Astrocyte (in vitro differentiated cells and primary cell): ENCODE results near the gene PTPN13. TPM values are rescaled to one million over a fixed set of nuclear protein-coding genes. Genes with fewer than 3 reads are reported as not detected.

ENCODE experiments used
- DNase-seq: peaks from one replicate; pipeline ENCODE4 v3.0.0-alpha.2; 2010; ENCODE audit warnings: low read depth
- FAIRE-seq: peaks from 2 replicates; lab custom pipeline; 2011; peaks lifted over from hg19 to GRCh38; lab: Jason Lieb, UNC
- H2AFZ ChIP-seq: 2 replicates; pipeline ENCODE4 v1.6.0; 2012; ENCODE audit warnings: low read depth, low read length, inconsistent platforms
- H3K27ac ChIP-seq: 2 replicates; pipeline ENCODE4 v1.5.1; 2011; ENCODE audit warnings: low read depth, low read length, inconsistent platforms
- H3K27me3 ChIP-seq: 2 replicates; pipeline ENCODE4 v1.6.0; 2011; ENCODE audit warnings: low read length, inconsistent platforms; ENCODE audit not compliant: insufficient read depth
- H3K36me3 ChIP-seq: 2 replicates; pipeline ENCODE4 v1.5.1; 2011; ENCODE audit warnings: low read length, inconsistent platforms; ENCODE audit not compliant: insufficient read depth
- H3K4me1 ChIP-seq: 2 replicates; pipeline ENCODE4 v1.5.1; 2011; ENCODE audit warnings: low read length, inconsistent platforms; ENCODE audit not compliant: insufficient read depth
- H3K4me2 ChIP-seq: 2 replicates; pipeline ENCODE4 v1.6.0; 2012; ENCODE audit warnings: low read length, inconsistent platforms
- H3K4me3 ChIP-seq: 2 replicates; pipeline ENCODE4 v1.5.1; 2011; ENCODE audit warnings: low read depth, mild to moderate bottlenecking, low read length, inconsistent platforms; ENCODE audit not compliant: insufficient read depth
- H3K79me2 ChIP-seq: 2 replicates; pipeline ENCODE4 v1.6.0; 2012; ENCODE audit warnings: mild to moderate bottlenecking, low read length, inconsistent platforms; ENCODE audit not compliant: insufficient read depth
- H3K9ac ChIP-seq: 2 replicates; pipeline ENCODE4 v1.6.0; 2012; ENCODE audit warnings: mild to moderate bottlenecking, low read length, inconsistent platforms
- H3K9me3 ChIP-seq: 2 replicates; pipeline ENCODE4 v1.5.1; 2012; ENCODE audit warnings: low read depth, mild to moderate bottlenecking, low read length, inconsistent platforms; ENCODE audit not compliant: insufficient read depth
- H4K20me1 ChIP-seq: 2 replicates; pipeline ENCODE4 v1.6.0; 2012; ENCODE audit warnings: low read length, inconsistent platforms; ENCODE audit not compliant: insufficient read depth
- H3K27ac Mint-ChIP-seq: one replicate; pipeline ENCODE4 v1.8.0; 2021; ENCODE audit warnings: mild to moderate bottlenecking, mixed read lengths; ENCODE audit not compliant: unreplicated experiment
- H3K27me3 Mint-ChIP-seq: one replicate; pipeline ENCODE4 v1.8.0; 2021; ENCODE audit warnings: low read depth, mixed read lengths; ENCODE audit not compliant: unreplicated experiment
- H3K36me3 Mint-ChIP-seq: one replicate; pipeline ENCODE4 v1.8.0; 2021; ENCODE audit warnings: low read depth, mixed read lengths; ENCODE audit not compliant: unreplicated experiment
- H3K4me1 Mint-ChIP-seq: one replicate; pipeline ENCODE4 v1.8.0; 2021; ENCODE audit warnings: low read depth, mixed read lengths; ENCODE audit not compliant: unreplicated experiment
- H3K4me3 Mint-ChIP-seq: one replicate; pipeline ENCODE4 v1.8.0; 2021; ENCODE audit warnings: mild to moderate bottlenecking, moderate library complexity, mixed read lengths; ENCODE audit not compliant: unreplicated experiment
- H3K9me3 Mint-ChIP-seq: one replicate; pipeline ENCODE4 v1.8.0; 2021; ENCODE audit warnings: mild to moderate bottlenecking, mixed read lengths; ENCODE audit not compliant: unreplicated experiment
- EZH2 ChIP-seq: IDR thresholded peaks from 2 replicates; pipeline ENCODE4 v1.6.1; 2012; ENCODE audit warnings: mild to moderate bottlenecking, low read length, inconsistent platforms; ENCODE audit not compliant: insufficient read depth
- total RNA-seq: library from RNA; stranded (reverse); gene quantifications from 2 replicates; pipeline ENCODE4 v1.2.1, GENCODE V29; 2021
- TF ChIP-seq, protein P1 (sequence below): IDR thresholded peaks from 2 replicates; pipeline ENCODE4 v1.5.1; 2011; ENCODE audit warnings: low read depth, mild to moderate bottlenecking, inconsistent platforms, low read length, moderate library complexity; ENCODE audit not compliant: insufficient read depth

Gene PTPN13
- total RNA-seq, 1 donor from 2014 or later, result 46.2 TPM

GRCh38 chr4:86621435-86621834 lies 27.3 kb downstream of the PTPN13 start:
- Histone ChIP-seq H3K9ac (no peak overlapping the region), H3K4me2 (no peak overlapping the region), H3K36me3 (no peaks in the 10 kb centered on the region), H3K4me1 (no peaks in the 10 kb centered on the region), H3K27ac (no peak overlapping the region), H3K4me3 (no peak overlapping the region), H3K27me3 (no peaks in the 10 kb centered on the region), H3K9me3 (no peaks in the 10 kb centered on the region), H3K79me2 (peaks cover 6% of the 10 kb centered on the region), H2AFZ (no peak overlapping the region), H4K20me1 (peaks cover 12% of the 10 kb centered on the region)
- TF ChIP-seq, protein P1, sequence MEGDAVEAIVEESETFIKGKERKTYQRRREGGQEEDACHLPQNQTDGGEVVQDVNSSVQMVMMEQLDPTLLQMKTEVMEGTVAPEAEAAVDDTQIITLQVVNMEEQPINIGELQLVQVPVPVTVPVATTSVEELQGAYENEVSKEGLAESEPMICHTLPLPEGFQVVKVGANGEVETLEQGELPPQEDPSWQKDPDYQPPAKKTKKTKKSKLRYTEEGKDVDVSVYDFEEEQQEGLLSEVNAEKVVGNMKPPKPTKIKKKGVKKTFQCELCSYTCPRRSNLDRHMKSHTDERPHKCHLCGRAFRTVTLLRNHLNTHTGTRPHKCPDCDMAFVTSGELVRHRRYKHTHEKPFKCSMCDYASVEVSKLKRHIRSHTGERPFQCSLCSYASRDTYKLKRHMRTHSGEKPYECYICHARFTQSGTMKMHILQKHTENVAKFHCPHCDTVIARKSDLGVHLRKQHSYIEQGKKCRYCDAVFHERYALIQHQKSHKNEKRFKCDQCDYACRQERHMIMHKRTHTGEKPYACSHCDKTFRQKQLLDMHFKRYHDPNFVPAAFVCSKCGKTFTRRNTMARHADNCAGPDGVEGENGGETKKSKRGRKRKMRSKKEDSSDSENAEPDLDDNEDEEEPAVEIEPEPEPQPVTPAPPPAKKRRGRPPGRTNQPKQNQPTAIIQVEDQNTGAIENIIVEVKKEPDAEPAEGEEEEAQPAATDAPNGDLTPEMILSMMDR, result no peak
- no peak for TF ChIP-seq EZH2
- Mint-ChIP-seq H3K27ac (no peak overlapping the region), H3K4me3 (no peak overlapping the region), H3K36me3 (peaks cover 8% of the 10 kb centered on the region), H3K9me3 (no peaks in the 10 kb centered on the region), H3K4me1 (peaks cover 2% of the 10 kb centered on the region), H3K27me3 (no peaks in the 10 kb centered on the region)
- FAIRE-seq (no peak), DNase-seq (no peak)

- H3K27ac Mint-ChIP-seq, result no peak overlapping the region
- TF ChIP-seq, protein P1, result no peak
- no peak for TF ChIP-seq EZH2
- H3K4me1 ChIP-seq, result no peaks in the 10 kb centered on the region
Observed at GRCh38 chr4:86626066-86626465, 32.0 kb downstream of the PTPN13 start.

GRCh38 chr4:86627462-86628135 lies 33.5 kb downstream of the PTPN13 start:
- no peak overlapping the region for H3K27ac ChIP-seq
- no peaks in the 10 kb centered on the region for H3K79me2 ChIP-seq
- no peak for FAIRE-seq
- no peak overlapping the region for H2AFZ ChIP-seq
- no peaks in the 10 kb centered on the region for H3K4me1 ChIP-seq
- H3K36me3 Mint-ChIP-seq, result peaks cover 2% of the 10 kb centered on the region
- H3K4me3 Mint-ChIP-seq, result no peak overlapping the region
- H3K4me2 ChIP-seq, result no peak overlapping the region
- no peaks in the 10 kb centered on the region for H3K36me3 ChIP-seq
- H3K27me3 Mint-ChIP-seq, result no peaks in the 10 kb centered on the region
- no peak for DNase-seq
- no peak overlapping the region for H3K27ac Mint-ChIP-seq
- no peaks in the 10 kb centered on the region for H3K4me1 Mint-ChIP-seq
- no peaks in the 10 kb centered on the region for H3K27me3 ChIP-seq
- TF ChIP-seq, protein P1, result no peak
- no peak for TF ChIP-seq EZH2
- H3K9me3 ChIP-seq, result no peaks in the 10 kb centered on the region
- H3K4me3 ChIP-seq, result no peak overlapping the region
- H3K9ac ChIP-seq, result no peak overlapping the region
- H4K20me1 ChIP-seq, result peaks cover 9% of the 10 kb centered on the region
- peaks cover 1% of the 10 kb centered on the region for H3K9me3 Mint-ChIP-seq

More at GRCh38 chr4:86626066-86626465, 32.0 kb downstream of the PTPN13 start:
- H3K27ac ChIP-seq, result no peak overlapping the region
- no peaks in the 10 kb centered on the region for H3K36me3 ChIP-seq
- no peak overlapping the region for H3K9ac ChIP-seq
- no peak overlapping the region for H3K4me2 ChIP-seq
- H3K9me3 Mint-ChIP-seq, result no peaks in the 10 kb centered on the region
- H3K27me3 Mint-ChIP-seq, result no peaks in the 10 kb centered on the region
- H2AFZ ChIP-seq, result no peak overlapping the region
- DNase-seq (no peak), FAIRE-seq (no peak)
- H3K36me3 Mint-ChIP-seq, result peaks cover 2% of the 10 kb centered on the region
- H3K27me3 ChIP-seq, result no peaks in the 10 kb centered on the region
- no peaks in the 10 kb centered on the region for H3K9me3 ChIP-seq
- peaks cover 9% of the 10 kb centered on the region for H4K20me1 ChIP-seq
- H3K4me3 ChIP-seq, result no peak overlapping the region
- no peaks in the 10 kb centered on the region for H3K4me1 Mint-ChIP-seq
- H3K4me3 Mint-ChIP-seq, result no peak overlapping the region
- H3K79me2 ChIP-seq, result no peaks in the 10 kb centered on the region
